GM21360 (cell line): ENCODE measurements around the gene ATP13A1.
A peak's percentile ranks its signal among the peaks of the same experiment; 100 is the strongest.
"Not testable (repeated sequence)": the region's sequence is repeated elsewhere in the genome, so short reads cannot be mapped to it uniquely, and the experiment has no call there.

Source experiments
- ATAC-seq: cut with Tn5 transposase; IDR thresholded peaks from one replicate; pipeline ENCODE4 v1.9.1; 2021; ENCODE audit warnings: mild to moderate bottlenecking, moderate library complexity; ENCODE audit not compliant: unreplicated experiment

The ATP13A1 gene

DNA sequence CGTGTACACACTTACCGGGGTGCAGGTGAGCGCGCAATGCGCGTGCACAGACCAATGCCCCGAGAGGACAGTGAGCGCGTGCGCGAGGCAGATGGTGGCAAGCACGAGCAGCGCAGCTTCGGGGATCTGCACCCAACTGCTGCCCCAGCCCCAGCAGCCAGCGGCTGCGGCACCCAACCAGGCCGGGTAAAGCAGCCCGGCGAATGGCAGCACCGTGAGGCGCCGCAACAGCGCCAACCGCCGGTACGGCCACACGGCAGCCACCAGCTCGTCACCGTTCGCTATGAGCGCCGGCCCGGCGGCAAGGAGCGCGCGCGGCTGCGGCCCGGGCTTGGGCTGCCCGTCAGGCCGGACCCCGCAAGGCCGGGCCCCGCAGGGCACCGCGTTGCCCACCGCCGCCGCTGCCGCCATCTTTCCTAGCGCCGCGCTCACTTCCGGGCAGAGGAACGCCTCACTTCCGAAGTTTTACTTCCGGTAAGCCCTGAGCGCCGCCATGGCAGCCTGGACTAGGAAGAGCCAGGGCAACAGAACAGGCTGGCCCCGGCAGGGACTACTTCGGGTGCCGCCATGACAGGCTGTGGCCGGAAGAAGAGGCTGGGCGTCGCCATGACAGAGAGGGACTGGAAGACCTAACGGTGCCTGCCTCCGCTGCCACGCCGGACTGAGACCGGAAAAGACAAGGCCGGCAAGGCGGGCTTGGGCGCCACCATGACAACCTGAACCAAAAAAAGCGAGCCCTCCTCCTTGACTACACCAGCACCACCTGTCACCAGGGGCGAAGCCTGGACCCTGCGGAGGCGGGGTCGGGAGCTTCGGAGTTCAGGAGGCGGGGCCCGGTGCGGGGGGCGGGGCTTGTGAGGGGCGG lies at the start of gene ATP13A1:
Gene ATP13A1 (minus strand): TSS at position 421 of the 865 bp plus-strand sequence. CDS start 10 bp downstream, at position 411.
- ATAC-seq = peak; percentile 53

DNA sequence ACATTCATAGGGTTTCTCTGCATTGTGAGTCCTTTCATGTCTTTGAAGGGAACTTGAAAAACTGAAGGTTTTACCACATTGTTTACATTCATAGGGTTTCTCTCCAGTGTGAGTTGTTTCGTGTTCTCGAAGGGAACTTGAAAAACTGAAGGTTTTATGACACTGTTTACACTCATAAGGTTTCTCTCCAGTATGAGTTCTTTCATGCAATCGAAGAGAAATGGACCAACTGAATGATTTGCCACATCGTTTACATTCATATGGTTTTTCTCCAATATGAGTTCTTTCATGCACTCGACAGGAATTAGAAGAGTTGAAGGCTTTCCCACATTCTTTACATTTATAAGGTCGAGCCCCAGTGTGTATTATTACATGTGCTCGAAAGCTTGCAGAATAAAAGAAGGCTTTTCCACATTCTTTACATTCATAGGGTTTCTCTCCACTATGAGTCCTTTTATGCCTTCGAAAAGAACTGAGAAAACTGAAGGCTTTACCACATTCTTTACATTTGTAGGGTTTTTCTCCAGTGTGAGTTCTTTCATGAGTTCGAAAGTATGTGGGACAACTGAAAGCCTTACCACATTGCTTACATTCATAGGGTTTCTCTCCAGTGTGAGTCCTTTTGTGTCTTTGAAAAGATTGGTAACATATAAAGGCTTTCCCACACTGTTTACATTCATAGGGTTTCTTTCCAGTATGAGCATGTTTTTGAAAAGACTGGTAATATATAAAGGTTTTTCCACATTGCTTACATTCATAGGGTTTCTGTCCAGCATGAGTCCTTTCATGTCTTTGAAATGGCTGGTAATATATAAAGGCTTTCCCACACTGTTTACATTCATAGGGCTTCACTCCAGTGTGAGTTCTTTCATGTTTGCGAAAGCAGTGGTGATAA lies 48.7 kb upstream of the ATP13A1 start:
- no peak for ATAC-seq

DNA sequence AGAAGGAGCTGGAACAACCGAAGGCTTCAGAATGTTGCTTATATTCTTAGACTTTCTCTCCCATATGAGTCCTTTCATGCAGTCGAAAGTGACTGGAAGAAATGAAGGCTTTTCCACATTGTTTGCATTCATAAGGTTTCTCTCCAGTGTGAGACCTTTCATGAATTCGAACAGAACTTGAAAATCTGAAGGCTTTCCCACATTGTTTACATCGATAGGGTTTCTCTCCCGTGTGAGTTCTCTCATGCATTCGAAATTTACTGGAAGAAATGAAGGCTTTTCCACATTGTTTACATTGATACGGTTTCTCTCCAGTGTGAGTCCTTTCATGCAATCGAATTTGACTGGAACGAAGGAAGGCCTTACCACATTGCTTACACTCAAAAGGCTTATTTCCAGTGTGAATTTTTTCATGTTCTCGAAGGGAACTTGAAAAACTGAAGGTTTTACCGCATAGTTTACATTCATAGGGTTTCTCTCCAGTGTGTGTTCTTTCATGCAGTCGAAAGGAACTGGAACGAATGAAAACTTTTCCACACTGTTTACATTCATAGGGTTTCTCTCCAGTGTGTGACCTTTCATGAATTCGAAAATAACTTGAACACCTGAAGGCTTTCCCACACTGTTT lies 47.9 kb upstream of the ATP13A1 start:
- ATAC-seq = no peak

DNA sequence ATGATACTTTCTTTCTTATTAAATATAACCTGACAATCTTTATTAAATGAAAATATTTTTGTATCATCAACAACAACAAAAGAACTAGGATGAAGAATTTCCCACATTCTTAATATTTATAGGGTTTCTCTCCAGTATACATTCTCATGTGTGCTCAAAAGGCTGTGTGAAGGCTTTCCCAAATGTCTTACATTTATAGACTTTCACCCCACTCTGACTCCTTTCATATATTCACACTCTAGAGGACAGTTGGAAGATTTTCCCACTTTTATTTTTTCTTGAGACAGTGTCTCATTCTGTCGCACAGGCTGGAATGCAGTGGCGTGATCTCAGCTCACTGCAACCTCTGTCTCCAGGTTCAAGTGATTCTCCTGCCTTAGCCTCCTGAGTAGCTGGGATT lies 47.0 kb upstream of the ATP13A1 start:
- no peak for ATAC-seq

DNA sequence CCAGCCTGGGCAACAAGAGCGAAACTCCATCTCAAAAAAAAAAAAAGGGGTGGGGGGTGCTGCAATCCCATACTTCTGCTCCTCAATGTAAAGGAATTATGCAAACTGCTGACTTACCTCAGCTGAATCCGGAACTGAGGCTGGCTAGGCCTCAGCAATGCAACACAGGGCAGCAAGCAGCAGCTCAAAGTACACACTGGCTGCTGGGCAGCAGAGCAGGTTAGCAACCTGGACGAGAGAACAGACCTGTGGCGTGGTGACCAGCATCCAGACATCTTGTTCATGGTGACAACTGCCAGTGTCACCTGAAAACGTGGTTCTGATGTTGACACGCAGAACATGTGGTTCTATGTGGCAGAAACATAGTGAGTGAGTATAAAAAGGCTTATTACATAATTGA lies 41.4 kb upstream of the ATP13A1 start:
- ATAC-seq = no peak

GRCh38 chr19:19700493-19700892 lies 37.0 kb upstream of the ATP13A1 start:
- not testable (repeated sequence) for ATAC-seq

DNA sequence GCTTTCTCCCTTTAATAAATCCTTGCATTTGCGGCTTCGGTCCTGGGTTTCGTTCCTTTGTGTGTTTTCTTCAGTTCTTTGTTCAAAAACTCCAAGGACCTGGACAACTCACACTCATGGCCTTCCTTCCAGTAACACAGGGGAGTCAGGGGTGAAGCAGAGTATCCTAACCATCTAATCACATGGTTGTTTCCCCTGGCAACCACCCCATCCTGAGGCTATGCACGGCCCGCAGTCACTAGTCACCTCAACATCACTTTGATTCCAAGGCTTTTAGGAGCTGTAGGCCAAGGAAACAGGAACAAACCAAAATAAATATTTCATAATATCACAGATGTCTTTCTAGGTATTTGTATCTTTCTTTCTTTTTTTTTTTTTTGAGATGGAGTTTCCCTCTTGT lies 34.1 kb upstream of the ATP13A1 start:
- ATAC-seq = no peak

DNA sequence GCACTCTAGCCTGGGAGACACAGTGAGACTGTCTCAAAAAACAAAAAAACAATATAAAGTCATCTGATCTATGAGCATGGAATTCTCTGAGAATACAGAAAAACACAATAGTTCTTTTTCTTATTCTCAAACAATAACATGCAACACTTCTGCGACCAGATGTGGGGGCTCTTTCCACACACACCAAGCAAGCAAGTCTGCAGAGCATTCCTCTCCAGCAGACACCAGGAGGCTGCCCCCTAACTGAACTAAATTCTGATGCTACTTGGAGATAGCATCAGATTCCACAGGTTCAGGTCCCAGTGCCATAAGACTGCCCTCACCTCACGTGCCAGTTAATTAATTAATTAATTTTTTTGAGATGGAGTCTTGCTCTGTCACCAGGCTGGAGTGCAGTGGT lies 32.9 kb upstream of the ATP13A1 start:
- no peak for ATAC-seq

GRCh38 chr19:19691683-19692082 lies 28.2 kb upstream of the ATP13A1 start:
- ATAC-seq = no peak

GRCh38 chr19:19689023-19689422 lies 25.5 kb upstream of the ATP13A1 start:
- not testable (repeated sequence) for ATAC-seq

DNA sequence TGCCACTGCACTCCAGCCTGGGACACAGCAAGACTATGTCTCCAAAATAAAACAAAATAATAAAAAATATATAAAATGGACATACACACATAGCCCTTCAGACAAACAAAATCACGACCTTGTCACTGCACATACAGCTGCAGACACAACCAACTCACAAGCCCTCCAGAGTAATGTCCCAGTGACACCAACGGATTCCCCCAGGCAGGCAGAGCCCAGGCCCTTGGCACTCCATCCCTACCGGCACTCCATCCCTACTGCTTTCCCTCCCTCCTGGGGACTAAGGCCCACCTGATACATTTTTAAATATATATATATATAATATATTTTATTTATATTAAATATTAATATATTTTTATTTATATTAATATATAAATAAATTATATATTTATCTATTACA lies 23.6 kb upstream of the ATP13A1 start:
- ATAC-seq = no peak

GRCh38 chr19:19686580-19686979 lies 23.1 kb upstream of the ATP13A1 start:
- ATAC-seq = no peak

DNA sequence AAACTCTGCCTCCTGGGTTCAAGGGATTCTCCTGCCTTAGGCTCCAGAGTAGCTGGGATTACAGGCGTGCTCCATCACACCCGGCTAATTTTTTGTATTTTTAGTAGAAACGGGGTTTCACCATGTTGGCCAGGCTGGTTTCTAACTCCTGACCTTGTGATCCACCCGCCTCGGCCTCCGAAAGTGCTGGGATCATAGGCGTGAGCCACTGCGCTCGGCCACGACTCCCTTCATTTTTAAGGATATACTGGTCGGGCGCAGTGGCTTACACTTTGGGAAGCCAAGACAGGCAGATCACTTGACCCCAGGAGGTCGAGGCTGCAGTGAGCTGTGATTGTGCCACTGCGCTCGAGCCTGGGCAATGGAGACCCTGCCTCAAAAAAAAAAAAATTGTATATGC lies 22.6 kb upstream of the ATP13A1 start:
- ATAC-seq = not testable (repeated sequence)

DNA sequence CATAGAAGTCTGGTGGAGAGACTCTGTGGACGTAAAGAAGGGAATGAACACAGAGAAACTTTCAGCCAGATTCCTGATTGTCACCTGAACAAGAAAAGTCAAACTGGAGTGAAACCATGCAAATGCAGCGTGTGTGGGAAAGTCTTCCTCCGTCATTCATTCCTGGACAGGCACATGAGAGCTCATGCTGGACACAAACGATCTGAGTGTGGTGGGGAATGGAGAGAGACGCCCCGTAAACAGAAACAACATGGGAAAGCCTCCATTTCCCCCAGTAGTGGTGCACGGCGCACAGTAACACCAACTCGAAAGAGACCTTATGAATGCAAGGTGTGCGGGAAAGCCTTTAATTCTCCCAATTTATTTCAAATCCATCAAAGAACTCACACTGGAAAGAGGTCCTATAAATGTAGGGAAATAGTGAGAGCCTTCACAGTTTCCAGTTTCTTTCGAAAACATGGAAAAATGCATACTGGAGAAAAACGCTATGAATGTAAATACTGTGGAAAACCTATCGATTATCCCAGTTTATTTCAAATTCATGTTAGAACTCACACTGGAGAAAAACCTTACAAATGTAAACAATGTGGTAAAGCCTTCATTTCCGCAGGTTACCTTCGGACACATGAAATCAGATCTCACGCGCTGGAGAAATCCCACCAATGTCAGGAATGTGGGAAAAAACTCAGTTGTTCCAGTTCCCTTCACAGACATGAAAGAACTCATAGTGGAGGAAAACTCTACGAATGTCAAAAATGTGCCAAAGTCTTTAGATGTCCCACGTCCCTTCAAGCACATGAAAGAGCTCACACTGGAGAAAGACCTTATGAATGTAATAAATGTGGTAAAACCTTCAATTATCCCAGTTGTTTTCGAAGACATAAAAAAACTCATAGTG lies 15.9 kb upstream of the ATP13A1 start:
- ATAC-seq = no peak

GRCh38 chr19:19677579-19677978 lies 14.1 kb upstream of the ATP13A1 start:
- no peak for ATAC-seq

DNA sequence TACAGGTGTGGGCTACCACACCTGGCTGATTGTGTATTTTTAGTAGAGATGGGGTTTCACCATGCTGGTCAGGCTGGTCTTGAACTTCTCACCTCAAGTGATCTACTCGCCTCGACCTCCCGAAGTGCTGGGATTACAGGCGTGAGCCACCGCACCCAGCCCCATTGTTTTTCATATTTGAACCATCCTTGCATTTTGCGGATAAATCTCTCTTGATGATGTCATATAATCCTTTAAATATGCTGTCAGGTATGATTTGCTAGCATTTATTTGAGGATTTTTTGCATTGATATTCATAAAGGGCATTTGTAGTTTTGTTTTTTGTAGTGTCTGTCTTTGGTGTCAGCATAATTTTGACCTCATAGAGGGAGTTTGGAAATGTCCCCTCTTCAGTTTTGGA lies 10.8 kb upstream of the ATP13A1 start:
- ATAC-seq = no peak

GRCh38 chr19:19672816-19673215 lies 9.3 kb upstream of the ATP13A1 start:
- ATAC-seq = no peak

DNA sequence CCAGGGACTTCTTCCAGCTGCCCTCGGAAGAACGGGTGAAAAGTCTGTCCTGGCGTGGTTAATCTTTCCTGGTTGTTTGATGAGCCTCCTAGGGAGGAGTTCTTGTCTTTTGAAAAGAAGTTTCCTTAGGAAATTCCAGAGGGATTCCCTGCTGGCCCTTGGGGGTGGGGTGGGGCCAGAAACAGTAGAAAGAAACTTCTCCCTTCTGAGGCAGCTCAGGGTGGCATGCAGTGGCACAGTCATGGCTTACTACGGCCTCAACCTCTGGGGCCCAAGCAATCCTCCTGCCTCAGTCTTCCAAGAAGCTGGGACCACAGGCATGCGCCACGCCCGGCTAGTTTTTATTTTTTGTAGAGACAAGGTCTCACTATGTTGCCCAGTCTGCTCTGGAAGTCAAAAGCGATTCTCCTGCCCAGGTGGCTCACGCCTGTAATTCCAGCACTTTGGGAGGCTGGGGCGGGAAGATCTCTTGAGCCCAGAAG lies 6.6 kb upstream of the ATP13A1 start:
- no peak for ATAC-seq

- peak; percentile 70 for ATAC-seq
Measured at GRCh38 chr19:19668230-19669012, 4.9 kb upstream of the ATP13A1 start, which contains the start of gene ZNF101. TSS of gene ZNF101 (plus strand) at chr19:19668839. CDS start at chr19:19668964, 125 bp downstream.
